ENCODE measurements around the gene METAP2.

DNA sequence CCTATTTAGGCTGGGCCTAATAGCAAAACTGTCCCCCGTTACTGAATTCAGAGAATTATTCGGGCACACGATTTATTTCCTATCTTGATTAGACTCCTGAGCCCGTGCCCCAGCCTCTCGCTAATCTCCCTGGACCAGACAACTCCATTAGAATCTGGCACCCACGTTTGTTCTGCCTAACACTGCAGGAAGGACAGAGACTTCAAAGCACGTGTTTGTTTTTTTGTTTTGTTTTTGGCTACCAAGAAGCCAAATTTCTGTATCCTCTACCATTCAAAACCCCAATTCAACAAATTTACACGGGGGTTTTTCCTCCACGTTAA, 72.5 kb downstream of the METAP2 start:
- TF ChIP-seq ZNF658 (tag by site-specific recombination; IDR thresholded peaks at IDR 0.05) (no peak), TRIM28 (IDR thresholded peaks at IDR 0.05; ENCODE audit: borderline replicate concordance, low read length) (no peak), YY1 (tag by site-specific recombination; IDR thresholded peaks at IDR 0.05) (no peak), ZNF560 (tag by site-specific recombination; IDR thresholded peaks at IDR 0.05; ENCODE audit: borderline replicate concordance) (no peak), ZNF677 (tag by site-specific recombination; IDR thresholded peaks at IDR 0.05) (no peak), ZNF791 (tag by site-specific recombination; IDR thresholded peaks at IDR 0.05) (no peak), KLF10 (tag by site-specific recombination; IDR thresholded peaks at IDR 0.05) (no peak), ZNF239 (tag by site-specific recombination; IDR thresholded peaks at IDR 0.05) (no peak), ZNF121 (tag by site-specific recombination; IDR thresholded peaks at IDR 0.05) (no peak), ZNF785 (tag by site-specific recombination; IDR thresholded peaks at IDR 0.05) (no peak), ZNF747 (tag by site-specific recombination; IDR thresholded peaks at IDR 0.05) (no peak)
- TF ChIP-seq, protein P1, sequence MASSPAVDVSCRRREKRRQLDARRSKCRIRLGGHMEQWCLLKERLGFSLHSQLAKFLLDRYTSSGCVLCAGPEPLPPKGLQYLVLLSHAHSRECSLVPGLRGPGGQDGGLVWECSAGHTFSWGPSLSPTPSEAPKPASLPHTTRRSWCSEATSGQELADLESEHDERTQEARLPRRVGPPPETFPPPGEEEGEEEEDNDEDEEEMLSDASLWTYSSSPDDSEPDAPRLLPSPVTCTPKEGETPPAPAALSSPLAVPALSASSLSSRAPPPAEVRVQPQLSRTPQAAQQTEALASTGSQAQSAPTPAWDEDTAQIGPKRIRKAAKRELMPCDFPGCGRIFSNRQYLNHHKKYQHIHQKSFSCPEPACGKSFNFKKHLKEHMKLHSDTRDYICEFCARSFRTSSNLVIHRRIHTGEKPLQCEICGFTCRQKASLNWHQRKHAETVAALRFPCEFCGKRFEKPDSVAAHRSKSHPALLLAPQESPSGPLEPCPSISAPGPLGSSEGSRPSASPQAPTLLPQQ (tag by site-specific recombination; IDR thresholded peaks at IDR 0.05) = no peak
- TF ChIP-seq, protein P2, sequence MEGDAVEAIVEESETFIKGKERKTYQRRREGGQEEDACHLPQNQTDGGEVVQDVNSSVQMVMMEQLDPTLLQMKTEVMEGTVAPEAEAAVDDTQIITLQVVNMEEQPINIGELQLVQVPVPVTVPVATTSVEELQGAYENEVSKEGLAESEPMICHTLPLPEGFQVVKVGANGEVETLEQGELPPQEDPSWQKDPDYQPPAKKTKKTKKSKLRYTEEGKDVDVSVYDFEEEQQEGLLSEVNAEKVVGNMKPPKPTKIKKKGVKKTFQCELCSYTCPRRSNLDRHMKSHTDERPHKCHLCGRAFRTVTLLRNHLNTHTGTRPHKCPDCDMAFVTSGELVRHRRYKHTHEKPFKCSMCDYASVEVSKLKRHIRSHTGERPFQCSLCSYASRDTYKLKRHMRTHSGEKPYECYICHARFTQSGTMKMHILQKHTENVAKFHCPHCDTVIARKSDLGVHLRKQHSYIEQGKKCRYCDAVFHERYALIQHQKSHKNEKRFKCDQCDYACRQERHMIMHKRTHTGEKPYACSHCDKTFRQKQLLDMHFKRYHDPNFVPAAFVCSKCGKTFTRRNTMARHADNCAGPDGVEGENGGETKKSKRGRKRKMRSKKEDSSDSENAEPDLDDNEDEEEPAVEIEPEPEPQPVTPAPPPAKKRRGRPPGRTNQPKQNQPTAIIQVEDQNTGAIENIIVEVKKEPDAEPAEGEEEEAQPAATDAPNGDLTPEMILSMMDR (tag by site-specific recombination; IDR thresholded peaks at IDR 0.05) = no peak
- TF ChIP-seq, protein P3, sequence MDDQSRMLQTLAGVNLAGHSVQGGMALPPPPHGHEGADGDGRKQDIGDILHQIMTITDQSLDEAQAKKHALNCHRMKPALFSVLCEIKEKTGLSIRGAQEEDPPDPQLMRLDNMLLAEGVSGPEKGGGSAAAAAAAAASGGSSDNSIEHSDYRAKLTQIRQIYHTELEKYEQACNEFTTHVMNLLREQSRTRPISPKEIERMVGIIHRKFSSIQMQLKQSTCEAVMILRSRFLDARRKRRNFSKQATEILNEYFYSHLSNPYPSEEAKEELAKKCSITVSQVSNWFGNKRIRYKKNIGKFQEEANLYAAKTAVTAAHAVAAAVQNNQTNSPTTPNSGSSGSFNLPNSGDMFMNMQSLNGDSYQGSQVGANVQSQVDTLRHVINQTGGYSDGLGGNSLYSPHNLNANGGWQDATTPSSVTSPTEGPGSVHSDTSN (CRISPR knock-in tag; IDR thresholded peaks at IDR 0.05) = no peak

All from HEK293 (cell line).